OCI-LY7 (cell line): Measurements from ENCODE around the gene BPGM. TPM values are rescaled to one million over a fixed set of nuclear protein-coding genes. Genes with fewer than 3 reads are reported as not detected.

Source experiments
- BruUV-seq: library from RNA; stranded (reverse); fragments of 400-500 nt; replicated peaks from 2 replicates; lab custom pipeline; 2021; lab: Mats Ljungman, UMichigan
- CTCF ChIA-PET: fragments of 300-600 bp; sonication (Branson Sonifier 250); formaldehyde crosslinking; loops from one replicate; lab custom pipeline; 2022; ENCODE audit warnings: antibody characterized with exemption; ENCODE audit not compliant: unreplicated experiment; lab: Charles Lee
- POLR2A ChIA-PET: fragments of 300-600 bp; sonication (Branson Sonifier 250); formaldehyde crosslinking; loops from one replicate; lab custom pipeline; 2022; ENCODE audit warnings: antibody characterized with exemption; lab: Charles Lee
- DNase-seq: peaks from one replicate; pipeline ENCODE4 v3.0.0-alpha.2; 2015; ENCODE audit warnings: low spot score
- H2AFZ ChIP-seq: fragments of 200-600 bp; sonication (generic), shearing (Covaris generic); 2 replicates; pipeline ENCODE4 v1.6.1; 2014; ENCODE audit warnings: mild to moderate bottlenecking, antibody characterized with exemption, low read length, moderate library complexity
- H3K27ac ChIP-seq: fragments of 200-600 bp; sonication (generic); 2 replicates; pipeline ENCODE4 v1.5.1; 2014; ENCODE audit warnings: mixed run types, low read depth, mild to moderate bottlenecking, moderate library complexity, low read length, inconsistent platforms; ENCODE audit not compliant: poor library complexity, severe bottlenecking
- H3K36me3 ChIP-seq: fragments of 200-600 bp; sonication (generic); 2 replicates; pipeline ENCODE4 v1.6.1; 2014; ENCODE audit warnings: mild to moderate bottlenecking, antibody characterized with exemption, low read length, moderate library complexity, mixed read lengths; ENCODE audit not compliant: insufficient read depth
- H3K4me1 ChIP-seq: fragments of 200-600 bp; sonication (generic); 2 replicates; pipeline ENCODE4 v1.5.1; 2014; ENCODE audit warnings: mild to moderate bottlenecking, low read length; ENCODE audit not compliant: insufficient read depth, poor library complexity, severe bottlenecking
- H3K4me2 ChIP-seq: fragments of 200-600 bp; sonication (generic); 2 replicates; pipeline ENCODE4 v1.6.1; 2014; ENCODE audit warnings: mild to moderate bottlenecking, low read length
- H3K4me3 ChIP-seq: fragments of 200-600 bp; sonication (generic); 2 replicates; pipeline ENCODE4 v1.5.1; 2014; ENCODE audit warnings: mild to moderate bottlenecking, low read depth, low read length; ENCODE audit not compliant: poor library complexity, severe bottlenecking
- H3K79me2 ChIP-seq: fragments of 200-600 bp; sonication (generic); 2 replicates; pipeline ENCODE4 v1.6.1; 2016; ENCODE audit warnings: low read depth, mild to moderate bottlenecking, low read length, moderate library complexity, mixed read lengths; ENCODE audit not compliant: insufficient read depth
- H3K9me2 ChIP-seq: fragments of 200-600 bp; sonication (generic); 2 replicates; pipeline ENCODE4 v1.6.1; 2016; ENCODE audit warnings: mild to moderate bottlenecking, low read length, mixed read lengths; ENCODE audit not compliant: insufficient read depth
- H3K9me3 ChIP-seq: fragments of 200-600 bp; sonication (generic); 2 replicates; pipeline ENCODE4 v1.6.1; 2014; ENCODE audit warnings: mild to moderate bottlenecking, mixed run types, low read length, mixed read lengths
- H4K20me1 ChIP-seq: fragments of 200-600 bp; sonication (generic); 2 replicates; pipeline ENCODE4 v1.6.1; 2014; ENCODE audit warnings: mild to moderate bottlenecking, antibody characterized with exemption, low read length, moderate library complexity, mixed read lengths; ENCODE audit not compliant: insufficient read depth
- EZH2phosphoT487 ChIP-seq: fragments of 200-600 bp; sonication (generic); IDR thresholded peaks from 2 replicates; pipeline ENCODE4 v1.6.1; 2018; ENCODE audit warnings: low read depth, borderline replicate concordance, mild to moderate bottlenecking, mixed run types, antibody characterized with exemption, low read length, moderate library complexity, mixed read lengths
- intact Hi-C: fragments of 100-400 bp; cut with micrococcal nuclease; formaldehyde crosslinking; loops from one replicate; pipeline ENCODE4 v1.10.0; 2022; ENCODE audit not compliant: unreplicated experiment
- total RNA-seq, 2 experiments: library from RNA; depleted of rRNA in 1 of 2; stranded (reverse); fragments of >200 nt in 1 of 2; shearing (Covaris generic) in 1 of 2; gene quantifications; 2 replicates each; pipeline ENCODE4 v1.2.3, GENCODE V29; 2014 to 2022
- TF ChIP-seq, protein P1 (sequence below): fragments of 200-600 bp; sonication (generic); conservative IDR thresholded peaks from 2 replicates; pipeline ENCODE4 v1.5.1; 2014; ENCODE audit warnings: mild to moderate bottlenecking, antibody characterized with exemption, low read length, moderate library complexity, mixed read lengths

BPGM gene
- total RNA-seq, 2 experiments from 2014 or later: 16.6 to 18.7 TPM

GRCh38 chr7:134707663-134708378 lies 61.2 kb downstream of the BPGM start:
- Histone ChIP-seq H3K9me2 (no peaks in the 10 kb centered on the region), H3K4me2 (no peak overlapping the region), H3K4me3 (no peak overlapping the region), H2AFZ (no peak overlapping the region), H3K4me1 (no peaks in the 10 kb centered on the region), H3K27ac (no peak overlapping the region), H4K20me1 (no peaks in the 10 kb centered on the region), H3K9me3 (no peaks in the 10 kb centered on the region), H3K36me3 (no peaks in the 10 kb centered on the region), H3K79me2 (no peaks in the 10 kb centered on the region)
- intact Hi-C loops: no loop called here
- ChIA-PET POLR2A (no interaction called here), CTCF (no interaction called here)
- TF ChIP-seq EZH2phosphoT487: no peak
- TF ChIP-seq, protein P1, sequence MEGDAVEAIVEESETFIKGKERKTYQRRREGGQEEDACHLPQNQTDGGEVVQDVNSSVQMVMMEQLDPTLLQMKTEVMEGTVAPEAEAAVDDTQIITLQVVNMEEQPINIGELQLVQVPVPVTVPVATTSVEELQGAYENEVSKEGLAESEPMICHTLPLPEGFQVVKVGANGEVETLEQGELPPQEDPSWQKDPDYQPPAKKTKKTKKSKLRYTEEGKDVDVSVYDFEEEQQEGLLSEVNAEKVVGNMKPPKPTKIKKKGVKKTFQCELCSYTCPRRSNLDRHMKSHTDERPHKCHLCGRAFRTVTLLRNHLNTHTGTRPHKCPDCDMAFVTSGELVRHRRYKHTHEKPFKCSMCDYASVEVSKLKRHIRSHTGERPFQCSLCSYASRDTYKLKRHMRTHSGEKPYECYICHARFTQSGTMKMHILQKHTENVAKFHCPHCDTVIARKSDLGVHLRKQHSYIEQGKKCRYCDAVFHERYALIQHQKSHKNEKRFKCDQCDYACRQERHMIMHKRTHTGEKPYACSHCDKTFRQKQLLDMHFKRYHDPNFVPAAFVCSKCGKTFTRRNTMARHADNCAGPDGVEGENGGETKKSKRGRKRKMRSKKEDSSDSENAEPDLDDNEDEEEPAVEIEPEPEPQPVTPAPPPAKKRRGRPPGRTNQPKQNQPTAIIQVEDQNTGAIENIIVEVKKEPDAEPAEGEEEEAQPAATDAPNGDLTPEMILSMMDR: no peak
- BruUV-seq: no TSS peak
- DNase-seq: no peak

DNA sequence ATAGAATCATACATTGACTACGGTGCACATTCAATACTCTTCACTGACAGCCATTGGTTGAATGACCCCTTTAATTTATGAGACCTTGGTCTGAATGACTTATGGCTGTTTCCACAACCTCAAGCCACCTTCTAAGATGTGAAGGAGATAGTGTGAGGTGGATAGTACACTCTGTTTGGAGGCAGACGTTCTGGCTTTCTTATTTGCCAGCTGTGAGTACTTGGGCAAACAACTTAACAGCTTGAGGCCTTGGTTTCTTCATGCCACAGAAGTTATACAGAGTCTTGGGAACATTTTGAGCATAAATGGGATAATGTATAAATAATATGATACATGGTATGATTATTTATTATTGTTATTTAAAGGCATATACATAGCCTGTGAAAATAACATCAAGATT lies 62.0 kb downstream of the BPGM start:
- Histone ChIP-seq H2AFZ (no peak overlapping the region), H3K9me3 (no peaks in the 10 kb centered on the region)
- POLR2A ChIA-PET: interaction anchor here (0.6 to 1.2 kb wide), 3 partner anchors 13 to 28 kb away, joined by 5 to 6 read pairs (median 5); no protein-coding TSS in a partner anchor

More for the DNA sequence above, 62.0 kb downstream of the BPGM start:
- Histone ChIP-seq H3K4me1 (no peaks in the 10 kb centered on the region), H3K27ac (no peak overlapping the region), H3K4me3 (no peak overlapping the region), H3K4me2 (no peak overlapping the region), H4K20me1 (no peaks in the 10 kb centered on the region), H3K9me2 (no peaks in the 10 kb centered on the region), H3K36me3 (no peaks in the 10 kb centered on the region), H3K79me2 (no peaks in the 10 kb centered on the region)
- DNase-seq: no peak
- no TSS peak for BruUV-seq
- CTCF ChIA-PET: interaction anchor here (1.0 kb wide), 1 partner anchor 17 kb away, joined by 3 read pairs; no protein-coding TSS in a partner anchor
- intact Hi-C loops: no loop called here
- no peak for TF ChIP-seq EZH2phosphoT487
- TF ChIP-seq, protein P1: no peak
